Thoracic aorta (tissue), 2 donors: Measurements from ENCODE around the gene GLT1D1. TPM values are rescaled to one million over a fixed set of nuclear protein-coding genes. Genes with fewer than 3 reads are reported as not detected.

Experiments
- ATAC-seq: fragments of 150-250 bp; one replicate; pipeline ENCODE4 v1.8.0; 2017; ENCODE audit warnings: low read depth; ENCODE audit not compliant: insufficient number of reproducible peaks, low FRiP score
- DNase-seq: peaks from one replicate; pipeline ENCODE4 v3.0.0-alpha.2; 2020; ENCODE audit warnings: low spot score
- H3K27ac ChIP-seq, 2 donors: fragments of 200-600 bp; sonication (generic); 1 replicate in 1 of 2; 2 replicates in 1 of 2; pipeline ENCODE4 v1.5.1; 2016; ENCODE audit warnings: mild to moderate bottlenecking in 2 of 2, moderate library complexity in 2 of 2
- H3K27me3 ChIP-seq: fragments of 200-600 bp; sonication (generic); replicated peaks from 2 replicates; pipeline ENCODE4 v1.6.0; 2016; ENCODE audit warnings: mild to moderate bottlenecking; ENCODE audit not compliant: insufficient read depth
- H3K36me3 ChIP-seq: fragments of 200-600 bp; sonication (generic); one replicate; pipeline ENCODE4 v1.5.1; 2016
- H3K4me1 ChIP-seq, 2 donors: fragments of 200-600 bp; sonication (generic); 1 replicate in 1 of 2; 2 replicates in 1 of 2; pipeline versions ENCODE4 v1.5.1 to v1.6.0; 2016; ENCODE audit warnings: low read depth in 2 of 2, mild to moderate bottlenecking in 1 of 2; ENCODE audit not compliant: control insufficient read depth in 1 of 2
- H3K4me3 ChIP-seq: fragments of 200-600 bp; sonication (generic); 2 replicates; pipeline ENCODE4 v1.5.1; 2016; ENCODE audit warnings: mild to moderate bottlenecking
- H3K9me3 ChIP-seq: fragments of 200-600 bp; sonication (generic); 2 replicates; pipeline ENCODE4 v1.5.1; 2016
- total RNA-seq, 2 donors: library from RNA; depleted of rRNA; stranded (reverse); fragments of >200 nt; gene quantifications; one replicate each; pipeline versions ENCODE4 v1.1.0 to v1.2.3, GENCODE V29; 2016
- TF ChIP-seq, protein P1 (sequence below): fragments of 200-600 bp; sonication (generic); IDR thresholded peaks from one replicate; pipeline ENCODE4 v1.5.1; 2019; ENCODE audit warnings: antibody characterized with exemption

Gene GLT1D1
- total RNA-seq, 2 donors from 2014 or later: 0.68 to 0.85 TPM

DNA sequence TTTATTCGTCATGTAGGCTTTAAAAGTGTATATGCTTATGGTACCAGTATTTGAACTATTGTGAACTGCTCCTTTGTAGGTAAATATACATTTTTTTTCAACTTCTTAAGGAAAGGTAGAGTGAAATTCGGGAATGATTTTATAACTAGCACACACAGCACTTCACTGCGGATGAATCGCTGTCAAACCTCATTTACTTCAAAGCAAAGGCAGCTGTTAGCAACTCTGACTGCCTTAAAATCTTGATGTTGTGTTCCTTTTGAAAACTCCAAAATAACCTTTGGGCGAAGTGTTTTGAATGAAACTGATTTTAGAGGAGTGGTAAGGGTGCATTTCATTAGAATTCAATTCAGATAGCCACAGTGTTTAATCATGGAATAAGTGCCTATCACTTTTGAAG is 95.8 kb downstream of the GLT1D1 start:
- H3K9me3 ChIP-seq: no peaks in the 10 kb centered on the region
- no peak for DNase-seq

DNA sequence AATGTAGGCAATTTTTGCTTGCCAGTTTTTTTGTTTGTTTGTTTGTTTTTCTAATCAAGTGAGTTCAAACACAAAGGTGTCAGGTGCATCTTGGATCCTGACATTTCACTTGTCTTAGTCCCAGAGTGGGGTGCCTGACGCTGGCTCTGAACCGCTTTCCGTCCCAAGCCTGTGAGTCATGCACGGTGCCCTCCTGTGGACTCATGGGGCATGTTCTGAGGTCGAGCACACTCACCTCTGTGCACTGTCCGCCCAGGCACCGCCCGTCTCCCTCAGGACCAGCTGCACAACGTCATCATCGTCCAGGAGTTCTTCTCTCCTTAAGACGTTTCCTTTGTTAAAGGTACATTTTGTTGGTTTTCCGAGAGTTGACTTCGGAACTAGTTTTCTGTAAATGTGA is 98.2 kb downstream of the GLT1D1 start:
- no peak overlapping the region for H3K4me3 ChIP-seq
- ATAC-seq (no peak), DNase-seq (no peak)
- no peaks in the 10 kb centered on the region for H3K36me3 ChIP-seq
- TF ChIP-seq, protein P1, sequence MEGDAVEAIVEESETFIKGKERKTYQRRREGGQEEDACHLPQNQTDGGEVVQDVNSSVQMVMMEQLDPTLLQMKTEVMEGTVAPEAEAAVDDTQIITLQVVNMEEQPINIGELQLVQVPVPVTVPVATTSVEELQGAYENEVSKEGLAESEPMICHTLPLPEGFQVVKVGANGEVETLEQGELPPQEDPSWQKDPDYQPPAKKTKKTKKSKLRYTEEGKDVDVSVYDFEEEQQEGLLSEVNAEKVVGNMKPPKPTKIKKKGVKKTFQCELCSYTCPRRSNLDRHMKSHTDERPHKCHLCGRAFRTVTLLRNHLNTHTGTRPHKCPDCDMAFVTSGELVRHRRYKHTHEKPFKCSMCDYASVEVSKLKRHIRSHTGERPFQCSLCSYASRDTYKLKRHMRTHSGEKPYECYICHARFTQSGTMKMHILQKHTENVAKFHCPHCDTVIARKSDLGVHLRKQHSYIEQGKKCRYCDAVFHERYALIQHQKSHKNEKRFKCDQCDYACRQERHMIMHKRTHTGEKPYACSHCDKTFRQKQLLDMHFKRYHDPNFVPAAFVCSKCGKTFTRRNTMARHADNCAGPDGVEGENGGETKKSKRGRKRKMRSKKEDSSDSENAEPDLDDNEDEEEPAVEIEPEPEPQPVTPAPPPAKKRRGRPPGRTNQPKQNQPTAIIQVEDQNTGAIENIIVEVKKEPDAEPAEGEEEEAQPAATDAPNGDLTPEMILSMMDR: no peak
- H3K9me3 ChIP-seq: no peaks in the 10 kb centered on the region
- no peaks in the 10 kb centered on the region for H3K4me1 ChIP-seq
- no peak overlapping the region for H3K27ac ChIP-seq
- H3K27me3 ChIP-seq: no peaks in the 10 kb centered on the region

More for the DNA sequence above, 95.8 kb downstream of the GLT1D1 start:
- no peak for ATAC-seq
- TF ChIP-seq, protein P1: no peak
- Histone ChIP-seq H3K36me3 (no peaks in the 10 kb centered on the region), H3K4me1 (no peaks in the 10 kb centered on the region), H3K4me3 (no peak overlapping the region), H3K27me3 (no peaks in the 10 kb centered on the region), H3K27ac (no peak overlapping the region)

DNA sequence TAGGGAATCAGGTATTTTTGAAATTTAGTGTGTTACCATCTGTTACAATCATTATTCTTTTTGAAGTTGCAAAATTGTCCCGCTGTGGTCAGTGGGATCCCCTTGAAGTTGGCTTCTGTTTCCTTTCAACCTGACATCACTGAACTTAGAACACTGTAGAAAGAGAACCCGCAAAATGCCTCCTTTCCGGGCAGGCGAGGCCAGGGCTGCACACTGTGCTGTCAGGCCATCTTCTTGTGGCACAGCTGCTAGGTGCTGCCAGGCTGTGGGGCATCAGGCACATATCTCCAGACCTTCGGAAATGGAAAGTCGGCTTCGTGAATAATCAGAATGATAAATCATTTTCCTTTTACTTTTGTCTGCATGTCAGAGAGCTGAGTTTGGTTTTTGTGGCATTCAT is 103.5 kb downstream of the GLT1D1 start:
- no peaks in the 10 kb centered on the region for H3K9me3 ChIP-seq
- TF ChIP-seq, protein P1: no peak
- H3K36me3 ChIP-seq: no peaks in the 10 kb centered on the region
- ATAC-seq (no peak), DNase-seq (no peak)
- no peak overlapping the region for H3K27ac ChIP-seq
- H3K27me3 ChIP-seq: no peaks in the 10 kb centered on the region
- no peaks in the 10 kb centered on the region for H3K4me1 ChIP-seq
- H3K4me3 ChIP-seq: no peak overlapping the region

DNA sequence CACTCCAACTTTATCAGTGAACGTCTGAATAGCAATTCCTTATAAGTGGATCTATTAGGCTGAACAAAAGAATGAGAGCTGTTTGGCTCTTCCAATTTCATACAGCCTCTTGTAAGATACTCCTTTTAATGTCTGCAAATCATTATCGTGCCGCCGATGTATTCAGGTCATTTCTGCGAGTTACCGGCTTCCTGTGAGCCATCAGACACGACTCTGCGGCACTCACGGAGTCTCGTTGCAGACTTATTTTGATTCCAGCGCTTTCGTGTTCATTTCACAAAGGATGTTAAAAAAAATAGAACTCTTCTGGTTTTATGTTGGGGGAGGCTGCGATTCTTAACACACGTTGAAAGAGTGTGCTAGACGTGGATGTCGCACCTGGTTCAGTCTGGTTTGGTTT is 106.6 kb downstream of the GLT1D1 start:
- Histone ChIP-seq H3K4me1 (no peaks in the 10 kb centered on the region), H3K9me3 (no peaks in the 10 kb centered on the region), H3K27ac (no peak overlapping the region), H3K27me3 (no peaks in the 10 kb centered on the region), H3K36me3 (no peaks in the 10 kb centered on the region), H3K4me3 (no peak overlapping the region)
- ATAC-seq (no peak), DNase-seq (no peak)
- TF ChIP-seq, protein P1: no peak

DNA sequence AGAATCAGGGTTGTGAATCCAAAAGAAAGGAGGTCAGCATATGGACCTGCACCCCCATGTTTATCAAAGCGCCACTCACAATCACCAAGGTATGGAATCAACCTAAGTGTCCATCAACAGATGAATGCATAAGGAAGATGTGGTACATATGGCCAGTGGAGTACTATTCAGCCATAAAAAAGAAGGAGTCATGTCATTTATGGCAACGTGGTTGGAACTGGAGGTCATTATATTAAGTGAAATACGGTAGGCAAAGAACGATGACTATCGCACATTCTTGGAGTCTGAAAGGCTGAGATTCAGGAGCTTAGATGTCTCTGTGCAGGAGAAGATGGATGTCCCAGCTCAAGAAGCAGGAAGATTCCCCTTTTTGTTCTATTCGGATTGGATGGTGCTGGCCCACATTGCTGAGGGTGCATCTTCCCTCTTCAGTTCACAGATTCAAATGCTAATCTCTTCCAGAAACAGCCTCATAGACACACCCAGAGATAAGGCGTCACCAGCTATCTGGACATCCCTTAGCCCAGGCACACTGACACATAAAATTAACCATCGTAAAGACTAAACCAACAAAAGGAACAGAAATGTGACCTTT is 108.1 kb downstream of the GLT1D1 start:
- no peak overlapping the region for H3K27ac ChIP-seq
- no peak overlapping the region for H3K4me3 ChIP-seq
- no peak for ATAC-seq
- H3K36me3 ChIP-seq: no peaks in the 10 kb centered on the region
- H3K9me3 ChIP-seq: no peaks in the 10 kb centered on the region
- no peak for DNase-seq
- no peaks in the 10 kb centered on the region for H3K4me1 ChIP-seq
- TF ChIP-seq, protein P1: no peak
- no peaks in the 10 kb centered on the region for H3K27me3 ChIP-seq
